Heart left ventricle (tissue), 13 donors: Measurements from ENCODE around the gene SORT1.

Experiments
- CTCF ChIP-seq, 12 donors: fragments of 200-600 bp; sonication (generic) in 4 of 12; IDR thresholded peaks; one replicate each; pipeline versions ENCODE4 v1.5.0 to v1.8.0; 2018 to 2022; ENCODE audit warnings: antibody characterized with exemption in 12 of 12, mild to moderate bottlenecking in 5 of 12
- POLR2A ChIP-seq, 2 donors: fragments of 450-650 bp; IDR thresholded peaks; one replicate each; pipeline ENCODE4 v1.6.1; 2017; ENCODE audit warnings: antibody characterized with exemption in 2 of 2, mild to moderate bottlenecking in 2 of 2, moderate library complexity in 2 of 2
- donor health status: ischemic (EF 13 %, LVEDD 7.1; RV severe dilation, severe dysfunction).
- donor health status: DM: no; HTN: yes; CAD: no.
- donor health status: DM: no; HTN: no; CAD: no.
- donor health status: ischemic (EF 25% LVEDD 6.9; RV normal size, moderate dysfunction).
- donor health status: ischemic (EF 25% LVEDD 5.7; RV mildly dilated, moderate dysfunction).
- donor health status: ischemic (EF 35%, LVEDD 5.7; RV mildly dilated, moderate dysfunction).
- donor health status: nonischemic (EF 11% LVEDD 7.7; RV severe dilation, severe dysfunction).
- donor health status: DM: yes; HTN: yes; CAD: no.
- donor health status: PGD.
- donor health status: ischemic (EF 29% LVEDD 5.4; RV normal size, mild dysfunction).
- donor health status: nonischemic (EF 23%, LVEDD 6.1; RV moderate dilation, normal function).

- no peak for TF ChIP-seq CTCF (IDR thresholded peaks at IDR 0.05)
- TF ChIP-seq POLR2A (IDR thresholded peaks at IDR 0.05) = no peak
Observed at GRCh38 chr1:109388208-109388711, 9.5 kb downstream of the SORT1 start.
